ENCODE measurements around the gene DAPL1. TPM values are rescaled to one million over a fixed set of nuclear protein-coding genes. Genes with fewer than 3 reads are reported as not detected.
"Not testable (repeated sequence)": the region's sequence is repeated elsewhere in the genome, so short reads cannot be mapped to it uniquely, and the experiment has no call there.

Gene DAPL1
- total RNA-seq, 2 experiments from 2014 or later: not detected

DNA sequence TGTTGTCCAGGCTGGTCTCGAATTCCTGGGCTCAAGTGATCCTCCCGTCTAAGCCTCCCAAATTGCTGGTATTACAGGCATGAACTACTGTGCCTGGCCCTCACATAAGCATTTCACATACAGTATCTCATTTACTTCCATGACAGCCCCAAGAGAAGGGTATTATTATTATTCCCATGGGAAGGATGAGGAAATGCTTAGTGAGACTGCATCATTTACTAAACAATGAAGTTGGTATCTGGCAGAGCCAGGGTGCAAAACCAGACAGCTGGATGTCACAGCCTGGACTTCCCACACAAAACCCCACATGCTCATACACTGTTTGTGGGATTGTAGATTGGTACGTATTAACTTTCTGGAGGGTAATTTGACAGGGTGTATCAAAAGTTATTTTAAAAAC lies 29.9 kb downstream of the DAPL1 start:
- H3K36me3 Mint-ChIP-seq: no peaks in the 10 kb centered on the region
- H3K9me3 Mint-ChIP-seq: no peaks in the 10 kb centered on the region
- no peak overlapping the region for H3K4me3 Mint-ChIP-seq
- no peaks in the 10 kb centered on the region for H3K27me3 Mint-ChIP-seq
- no peak for DNase-seq
- no peaks in the 10 kb centered on the region for H3K4me1 Mint-ChIP-seq
- no peak overlapping the region for H3K27ac Mint-ChIP-seq

- Mint-ChIP-seq H3K36me3 (no peaks in the 10 kb centered on the region), H3K27ac (no peak overlapping the region), H3K9me3 (no peaks in the 10 kb centered on the region)
Observed at GRCh38 chr2:158826965-158827364, 31.8 kb downstream of the DAPL1 start.

GRCh38 chr2:158828378-158829164 lies 33.5 kb downstream of the DAPL1 start:
- no peaks in the 10 kb centered on the region for H3K36me3 Mint-ChIP-seq
- H3K4me1 Mint-ChIP-seq: no peaks in the 10 kb centered on the region
- no peak overlapping the region for H3K4me3 Mint-ChIP-seq
- DNase-seq: no peak
- H3K27me3 Mint-ChIP-seq: no peaks in the 10 kb centered on the region
- H3K9me3 Mint-ChIP-seq: no peaks in the 10 kb centered on the region
- no peak overlapping the region for H3K27ac Mint-ChIP-seq

More at GRCh38 chr2:158826965-158827364, 31.8 kb downstream of the DAPL1 start:
- Mint-ChIP-seq H3K27me3 (no peaks in the 10 kb centered on the region), H3K4me1 (no peaks in the 10 kb centered on the region), H3K4me3 (no peak overlapping the region)
- DNase-seq: no peak

- H3K27me3 Mint-ChIP-seq: no peaks in the 10 kb centered on the region
- DNase-seq: no peak
- no peak overlapping the region for H3K27ac Mint-ChIP-seq
- H3K36me3 Mint-ChIP-seq: no peaks in the 10 kb centered on the region
- H3K4me1 Mint-ChIP-seq: no peaks in the 10 kb centered on the region
- H3K9me3 Mint-ChIP-seq: no peaks in the 10 kb centered on the region
- no peak overlapping the region for H3K4me3 Mint-ChIP-seq
Observed at GRCh38 chr2:158829167-158829566, 34.0 kb downstream of the DAPL1 start.

DNA sequence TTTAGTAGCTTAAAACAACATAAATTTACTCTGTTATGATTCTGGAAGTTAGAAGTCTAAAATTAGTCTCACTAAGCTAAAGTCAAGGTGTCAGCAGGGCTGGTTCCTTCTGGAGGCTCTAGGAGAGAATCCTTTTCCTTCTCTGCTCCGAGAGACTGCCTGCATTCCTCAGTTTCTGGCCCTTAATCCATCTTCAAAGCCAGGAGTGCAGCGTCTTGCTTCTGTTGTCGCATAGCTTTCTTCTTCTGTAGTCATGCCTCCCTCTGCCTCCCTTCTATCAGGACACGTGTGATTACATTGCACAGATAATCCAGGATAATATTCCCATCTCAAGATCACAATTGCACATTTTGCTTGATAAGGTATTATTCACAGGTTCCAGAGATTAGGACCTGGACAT lies 35.1 kb downstream of the DAPL1 start:
- H3K9me3 Mint-ChIP-seq: no peaks in the 10 kb centered on the region
- H3K36me3 Mint-ChIP-seq: no peaks in the 10 kb centered on the region
- DNase-seq: no peak
- H3K27ac Mint-ChIP-seq: no peak overlapping the region
- H3K27me3 Mint-ChIP-seq: no peaks in the 10 kb centered on the region
- no peaks in the 10 kb centered on the region for H3K4me1 Mint-ChIP-seq
- H3K4me3 Mint-ChIP-seq: no peak overlapping the region

- no peak overlapping the region for H3K4me3 Mint-ChIP-seq
Observed at GRCh38 chr2:158835431-158835830, 40.3 kb downstream of the DAPL1 start.

GRCh38 chr2:158837645-158838044 lies 42.5 kb downstream of the DAPL1 start:
- Mint-ChIP-seq H3K27ac (no peak overlapping the region), H3K9me3 (peaks cover 1% of the 10 kb centered on the region), H3K4me3 (no peak overlapping the region), H3K27me3 (peaks cover 4% of the 10 kb centered on the region), H3K36me3 (no peaks in the 10 kb centered on the region), H3K4me1 (no peaks in the 10 kb centered on the region)
- DNase-seq: no peak

More at GRCh38 chr2:158835431-158835830, 40.3 kb downstream of the DAPL1 start:
- DNase-seq: no peak
- H3K36me3 Mint-ChIP-seq: no peaks in the 10 kb centered on the region
- H3K9me3 Mint-ChIP-seq: no peaks in the 10 kb centered on the region
- no peaks in the 10 kb centered on the region for H3K4me1 Mint-ChIP-seq
- H3K27me3 Mint-ChIP-seq: no peaks in the 10 kb centered on the region
- H3K27ac Mint-ChIP-seq: no peak overlapping the region

DNA sequence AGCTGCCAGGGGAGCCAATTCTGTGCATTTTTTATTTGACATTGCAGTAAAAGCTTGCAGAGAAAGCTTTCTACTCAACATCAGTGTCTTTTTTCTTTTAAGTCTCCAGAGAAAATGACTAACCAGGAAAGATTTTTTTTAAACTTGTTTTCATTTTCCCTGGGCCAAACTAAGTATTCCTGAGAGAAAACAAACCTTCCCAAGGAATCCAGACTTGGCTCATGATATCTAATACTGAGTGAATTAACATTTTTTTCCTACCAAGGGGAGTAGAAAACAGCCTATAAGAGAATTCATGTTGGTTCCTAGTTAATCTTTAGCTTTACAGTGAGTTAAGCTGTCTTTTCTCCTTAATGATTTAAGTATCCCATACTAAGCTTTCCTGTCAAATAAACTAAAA lies 46.7 kb downstream of the DAPL1 start:
- H3K36me3 Mint-ChIP-seq: no peaks in the 10 kb centered on the region
- no peak overlapping the region for H3K4me3 Mint-ChIP-seq
- H3K9me3 Mint-ChIP-seq: peaks cover 1% of the 10 kb centered on the region
- no peak overlapping the region for H3K27ac Mint-ChIP-seq
- no peak for DNase-seq
- peaks cover 7% of the 10 kb centered on the region for H3K27me3 Mint-ChIP-seq
- no peaks in the 10 kb centered on the region for H3K4me1 Mint-ChIP-seq

DNA sequence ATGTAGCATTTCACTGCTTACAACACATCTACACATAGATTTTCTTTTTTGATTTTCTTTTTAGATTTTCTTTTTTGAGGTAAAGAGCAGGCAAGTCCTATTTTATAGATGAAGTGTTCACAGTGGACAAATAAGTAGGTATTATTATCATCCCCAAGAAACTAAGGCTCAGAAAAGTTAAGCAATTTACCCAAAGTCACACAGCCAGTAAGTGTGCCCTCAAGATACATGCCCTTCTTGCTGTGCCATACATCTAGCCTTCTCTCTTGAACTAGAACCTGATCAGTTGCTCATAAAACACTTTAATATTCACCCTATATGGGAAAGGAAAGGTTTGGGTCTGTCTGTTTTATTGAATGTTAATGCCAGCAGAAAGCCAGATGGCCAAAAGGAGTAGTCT lies 50.3 kb downstream of the DAPL1 start:
- H3K9me3 Mint-ChIP-seq: peaks cover 1% of the 10 kb centered on the region
- no peaks in the 10 kb centered on the region for H3K36me3 Mint-ChIP-seq
- peaks cover 7% of the 10 kb centered on the region for H3K27me3 Mint-ChIP-seq
- no peak for DNase-seq
- H3K4me3 Mint-ChIP-seq: no peak overlapping the region
- H3K27ac Mint-ChIP-seq: no peak overlapping the region
- H3K4me1 Mint-ChIP-seq: no peaks in the 10 kb centered on the region

- Mint-ChIP-seq H3K9me3 (no peaks in the 10 kb centered on the region), H3K36me3 (no peaks in the 10 kb centered on the region), H3K27ac (no peak overlapping the region), H3K4me3 (no peak overlapping the region), H3K4me1 (no peaks in the 10 kb centered on the region), H3K27me3 (peaks cover 7% of the 10 kb centered on the region)
- no peak for DNase-seq
Observed at GRCh38 chr2:158845859-158846258, 50.7 kb downstream of the DAPL1 start.

DNA sequence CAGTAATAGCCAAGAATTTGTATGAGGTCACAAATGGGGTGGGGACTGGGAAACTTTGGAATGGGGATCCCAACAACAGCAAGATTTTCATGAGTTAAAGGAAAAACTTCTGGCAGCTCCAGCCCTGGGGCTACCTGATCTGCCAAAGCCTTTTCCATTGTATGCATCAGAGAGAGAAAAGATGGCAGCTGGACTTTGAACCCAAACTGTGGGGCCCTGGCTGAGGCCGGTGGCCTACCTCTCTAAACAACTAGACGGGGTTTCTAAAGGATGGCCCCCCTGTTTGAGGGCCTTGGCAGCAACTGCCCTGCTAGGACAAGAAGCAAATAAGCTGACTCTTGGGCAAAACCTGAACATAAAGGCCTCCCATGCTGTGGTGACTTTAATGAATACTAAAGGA lies 52.4 kb downstream of the DAPL1 start:
- not testable (repeated sequence) for H3K4me1 Mint-ChIP-seq, H3K36me3 Mint-ChIP-seq, H3K27me3 Mint-ChIP-seq, H3K4me3 Mint-ChIP-seq, H3K9me3 Mint-ChIP-seq, DNase-seq, H3K27ac Mint-ChIP-seq

DNA sequence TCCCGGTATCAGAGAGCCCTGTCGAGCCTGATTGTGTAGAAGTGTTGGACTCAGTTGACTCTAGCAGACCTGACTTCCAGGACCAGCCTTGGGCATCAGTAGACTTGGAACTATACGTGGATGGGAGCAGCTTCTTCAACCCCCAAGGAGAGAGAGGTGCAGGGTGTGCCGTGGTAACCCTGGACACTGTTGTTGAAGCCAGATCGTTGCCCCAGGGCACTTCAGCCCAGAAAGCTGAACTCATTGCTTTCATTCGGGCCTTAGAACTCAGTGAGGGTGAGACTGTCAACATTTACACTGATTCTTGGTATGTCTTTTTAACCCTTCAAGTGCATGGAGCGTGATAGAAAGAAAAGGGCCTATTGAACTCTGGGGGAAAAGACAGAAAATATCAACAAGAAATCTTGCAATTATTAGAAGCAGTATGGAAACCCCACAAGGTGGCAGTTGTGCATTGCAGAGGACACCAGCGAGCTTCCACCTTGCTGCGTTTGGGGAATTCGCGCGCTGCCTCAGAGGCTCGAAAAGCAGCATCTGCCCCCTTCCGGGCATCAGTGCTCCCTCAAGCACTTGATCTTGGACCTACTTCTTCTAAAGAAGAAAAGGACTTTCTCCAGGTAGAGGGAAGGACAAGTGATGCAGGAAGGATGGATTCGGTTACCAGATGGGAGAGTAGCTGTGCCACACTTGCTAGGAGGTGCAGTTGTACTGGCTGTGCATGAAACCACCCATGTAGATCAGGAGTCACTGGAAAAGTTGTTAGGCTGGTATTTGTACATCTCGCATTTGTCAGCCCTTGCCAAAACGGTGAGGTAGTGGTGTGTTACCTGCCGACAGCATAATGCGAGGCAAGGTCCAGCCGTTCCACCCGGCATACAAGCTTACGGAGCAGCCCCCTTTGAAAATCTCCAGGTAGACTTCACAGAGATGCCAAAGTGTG lies 53.2 kb downstream of the DAPL1 start:
- H3K36me3 Mint-ChIP-seq, H3K27me3 Mint-ChIP-seq, H3K27ac Mint-ChIP-seq, H3K9me3 Mint-ChIP-seq, H3K4me1 Mint-ChIP-seq, DNase-seq, H3K4me3 Mint-ChIP-seq: not testable (repeated sequence)

- H3K27me3 Mint-ChIP-seq, DNase-seq, H3K4me1 Mint-ChIP-seq, H3K9me3 Mint-ChIP-seq, H3K4me3 Mint-ChIP-seq, H3K36me3 Mint-ChIP-seq, H3K27ac Mint-ChIP-seq: not testable (repeated sequence)
Observed at GRCh38 chr2:158860179-158860578, 65.1 kb downstream of the DAPL1 start.

DNA sequence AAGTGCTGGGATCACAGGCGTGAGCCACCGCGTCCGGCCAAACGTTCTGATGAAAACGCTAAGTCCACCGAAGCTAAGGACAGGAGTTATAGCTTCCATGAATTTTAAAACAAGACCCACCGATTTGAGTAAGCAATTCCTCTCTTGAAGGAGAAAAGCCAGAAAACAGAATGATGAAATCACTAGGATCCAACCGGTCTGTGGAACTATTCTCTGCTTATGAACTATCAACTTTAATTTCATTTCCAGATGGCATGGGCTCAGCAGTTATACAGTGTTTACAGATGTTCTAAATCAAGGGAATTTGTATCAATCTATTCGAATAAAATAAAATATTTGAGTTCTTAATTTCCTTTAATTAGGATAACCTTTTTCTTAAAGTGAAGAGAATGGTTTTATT lies 66.5 kb downstream of the DAPL1 start:
- DNase-seq, H3K9me3 Mint-ChIP-seq, H3K27me3 Mint-ChIP-seq, H3K27ac Mint-ChIP-seq, H3K36me3 Mint-ChIP-seq, H3K4me3 Mint-ChIP-seq, H3K4me1 Mint-ChIP-seq: not testable (repeated sequence)

- not testable (repeated sequence) for H3K4me3 Mint-ChIP-seq, H3K27ac Mint-ChIP-seq, H3K36me3 Mint-ChIP-seq, DNase-seq, H3K9me3 Mint-ChIP-seq, H3K27me3 Mint-ChIP-seq, H3K4me1 Mint-ChIP-seq
Observed at GRCh38 chr2:158865469-158865868, 70.4 kb downstream of the DAPL1 start.
